Measurements from ENCODE around the gene IRF2.
A peak's percentile ranks its signal among the peaks of the same experiment; 100 is the strongest.

IRF2 gene

GRCh38 chr4:184450743-184451535 lies 23.4 kb downstream of the IRF2 start:
- no peak for DNase-seq (ENCODE audit: low read depth)

DNA sequence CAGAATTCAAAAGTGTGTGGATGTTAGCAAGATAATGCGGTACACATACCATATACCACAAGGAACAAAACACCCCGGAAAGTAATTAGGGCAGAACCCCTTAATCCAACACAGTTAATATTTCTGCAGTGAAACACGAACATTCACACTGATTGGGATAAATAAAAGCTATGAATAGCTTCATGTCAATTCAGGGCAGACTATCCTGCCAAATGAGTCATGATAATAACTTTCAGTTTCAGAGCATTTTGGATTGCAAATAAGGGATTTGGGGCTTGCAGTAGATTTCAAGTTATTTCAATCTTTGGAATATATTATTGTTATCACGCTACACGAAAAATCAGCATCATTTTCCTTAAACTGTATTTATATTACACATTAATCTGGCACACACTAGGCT lies 24.3 kb downstream of the IRF2 start:
- no peak for DNase-seq (ENCODE audit: low read depth)

DNA sequence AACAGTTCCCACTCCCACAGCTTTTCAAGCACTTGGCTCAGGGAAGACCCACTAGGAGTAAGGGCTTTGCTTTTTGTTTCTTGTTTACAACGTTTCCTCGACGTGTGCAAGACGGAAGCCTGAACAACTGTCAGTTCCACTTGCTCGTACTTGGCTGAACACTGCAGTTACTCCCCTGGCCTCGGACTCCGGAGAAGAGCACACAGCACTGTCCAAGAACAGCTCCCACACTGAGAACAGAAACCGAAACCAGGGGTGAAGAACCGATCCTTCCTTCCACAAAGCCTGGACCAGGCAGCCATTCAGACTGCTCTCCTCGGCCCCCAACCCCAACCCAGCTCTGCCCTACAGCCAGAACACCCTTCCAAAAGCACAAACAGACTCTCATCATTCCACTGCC lies 25.5 kb downstream of the IRF2 start:
- DNase-seq (ENCODE audit: low read depth) = no peak

DNA sequence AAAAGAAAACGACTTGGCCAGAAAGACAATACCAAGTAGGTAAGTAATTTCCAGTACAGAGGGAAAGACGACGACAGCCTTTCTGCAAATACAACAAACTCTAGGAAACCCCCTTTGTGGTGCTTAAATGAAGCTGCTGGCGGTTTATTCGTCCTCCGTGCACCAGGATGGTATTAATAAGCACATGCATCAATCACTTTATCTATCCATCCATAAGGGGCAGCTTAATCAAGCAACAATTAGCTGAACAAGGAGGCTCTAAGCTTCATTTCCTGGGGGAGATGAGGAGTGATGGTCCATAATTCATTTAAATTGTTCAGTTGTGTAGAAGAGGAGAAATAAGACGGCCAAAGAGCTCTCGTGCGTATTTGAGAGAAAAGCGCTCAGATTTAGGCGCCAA lies 26.2 kb downstream of the IRF2 start:
- DNase-seq (ENCODE audit: low read depth) = no peak

- no peak for DNase-seq (ENCODE audit: low read depth)
Measured at GRCh38 chr4:184447664-184448063, 26.7 kb downstream of the IRF2 start.

DNA sequence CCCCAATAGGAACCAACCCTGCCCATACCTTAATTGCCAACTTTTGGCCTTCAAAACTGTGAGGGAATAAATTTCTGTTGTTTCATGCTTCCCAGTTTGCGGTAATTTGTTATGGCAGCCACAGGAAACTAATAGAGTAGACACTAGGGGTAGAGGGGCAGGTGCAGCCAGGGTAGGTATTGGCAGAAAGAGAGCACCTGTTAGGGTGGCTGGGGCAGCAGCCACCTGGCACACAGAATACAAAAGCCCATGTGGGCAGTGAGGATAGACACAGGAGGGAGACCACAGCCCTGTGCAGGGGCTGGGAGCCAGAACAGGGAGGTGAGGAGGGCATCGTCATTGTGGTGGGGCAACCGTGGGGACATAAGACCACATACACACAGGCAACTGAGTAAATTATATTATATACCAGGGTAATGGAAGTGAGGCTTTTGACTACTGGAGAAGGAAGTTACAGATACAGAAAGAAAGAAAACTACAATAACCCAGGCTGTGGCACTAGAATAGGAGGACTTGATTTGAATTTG lies 28.2 kb downstream of the IRF2 start:
- DNase-seq (ENCODE audit: low read depth) = no peak

GRCh38 chr4:184444953-184445309 lies 29.4 kb downstream of the IRF2 start:
- DNase-seq (ENCODE audit: low read depth) = peak; percentile 31

- no peak for DNase-seq (ENCODE audit: low read depth)
Measured at GRCh38 chr4:184444215-184444952, 30.0 kb downstream of the IRF2 start.

- no peak for DNase-seq (ENCODE audit: low read depth)
Measured at GRCh38 chr4:184443318-184443717, 31.0 kb downstream of the IRF2 start.

- DNase-seq (ENCODE audit: low read depth) = no peak
Measured at GRCh38 chr4:184442314-184442635, 32.1 kb downstream of the IRF2 start.

DNA sequence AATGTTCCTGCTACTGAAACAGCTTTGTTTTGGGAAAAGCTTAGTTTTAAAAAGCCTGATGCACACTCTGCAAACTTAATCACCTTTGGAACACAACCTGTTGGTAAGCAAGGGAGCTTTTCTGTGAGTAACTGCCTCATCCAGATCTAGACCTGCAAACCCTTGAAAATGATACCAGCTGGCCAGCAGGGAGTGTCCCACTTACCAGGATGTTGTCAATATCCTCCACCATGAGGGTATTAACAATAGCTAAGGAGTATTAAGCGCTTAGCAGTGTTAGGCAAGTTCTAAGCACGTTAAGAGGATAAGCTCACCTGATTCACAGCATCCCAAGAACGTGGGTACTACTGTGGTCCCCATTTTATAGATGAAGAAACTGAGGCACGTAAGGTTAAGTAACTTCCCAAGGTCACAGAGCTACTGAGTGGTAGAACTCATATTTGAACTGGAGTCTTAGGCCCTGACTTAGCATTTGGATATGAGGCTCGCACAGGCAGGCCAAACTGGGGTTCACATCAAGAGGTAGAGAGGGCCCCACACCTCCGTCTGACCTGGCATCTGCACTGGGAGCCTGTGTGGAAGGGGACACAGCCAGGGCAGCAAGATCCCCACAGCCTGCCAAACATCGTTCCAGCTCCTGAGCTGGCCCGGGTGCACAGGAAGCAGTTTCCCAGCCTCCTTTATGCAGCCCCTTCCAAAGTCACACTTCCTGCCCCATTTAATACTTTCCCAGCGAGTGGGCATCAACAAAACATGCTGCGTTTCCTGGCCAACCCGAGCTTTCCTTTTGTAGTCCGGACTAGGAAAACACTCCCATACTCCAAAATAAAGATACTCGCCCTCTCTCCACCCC lies 32.7 kb downstream of the IRF2 start:
- DNase-seq (ENCODE audit: low read depth) = no peak

GRCh38 chr4:184440595-184441358 lies 33.6 kb downstream of the IRF2 start:
- no peak for DNase-seq (ENCODE audit: low read depth)

DNA sequence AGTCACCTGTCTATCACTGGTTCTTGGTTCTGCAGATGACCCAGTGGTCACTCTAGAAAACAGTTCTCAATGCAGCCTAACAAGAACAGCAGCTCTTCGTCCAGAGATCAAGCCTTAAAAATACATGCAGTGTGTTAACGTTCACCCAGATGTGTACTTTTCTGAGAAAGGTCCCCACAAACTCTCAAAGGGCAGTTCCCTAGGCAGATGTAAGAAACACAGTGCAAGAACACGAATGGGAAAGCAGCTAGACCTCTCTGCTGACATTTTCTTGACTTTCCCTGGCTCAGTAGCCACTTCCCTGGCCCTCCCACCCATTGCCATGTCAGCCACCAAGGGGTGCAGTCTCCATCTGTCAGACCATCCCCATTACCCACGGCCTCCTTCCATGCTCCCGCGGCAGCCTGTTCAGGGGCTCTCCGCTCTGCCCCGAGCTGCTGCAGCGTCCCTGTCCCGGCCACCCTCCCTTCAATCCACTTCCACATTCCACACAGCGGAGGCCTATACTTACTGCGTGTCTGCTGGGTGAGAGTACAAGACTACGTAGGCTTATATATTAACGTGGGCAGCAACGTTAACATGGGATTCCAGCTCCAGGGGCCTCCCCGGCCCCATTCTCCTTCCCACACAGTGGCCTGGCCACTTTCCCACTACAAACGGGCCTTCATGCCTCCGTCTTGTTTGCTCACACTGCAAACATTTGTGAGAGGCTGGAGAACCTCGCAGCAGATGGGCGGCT lies 34.3 kb downstream of the IRF2 start:
- DNase-seq (ENCODE audit: low read depth) = no peak

DNA sequence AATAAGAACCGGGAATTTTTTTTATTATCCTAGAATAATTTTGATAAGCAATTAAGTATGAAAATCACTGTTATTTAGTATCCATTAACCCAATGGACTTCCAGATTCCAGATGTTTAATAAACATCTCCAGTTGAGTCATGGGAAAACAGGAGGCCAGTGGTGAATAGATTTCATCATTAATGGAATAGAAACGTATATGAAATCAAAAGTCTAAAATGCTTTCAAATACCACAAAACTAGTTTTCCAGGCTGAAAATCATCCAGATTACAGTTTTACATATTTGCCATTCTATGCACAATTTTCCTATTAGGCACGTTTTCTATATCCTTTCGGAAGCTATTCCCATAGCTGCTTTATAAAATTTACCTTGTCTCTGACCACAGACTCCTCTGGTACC lies 35.0 kb downstream of the IRF2 start:
- DNase-seq (ENCODE audit: low read depth) = no peak

DNA sequence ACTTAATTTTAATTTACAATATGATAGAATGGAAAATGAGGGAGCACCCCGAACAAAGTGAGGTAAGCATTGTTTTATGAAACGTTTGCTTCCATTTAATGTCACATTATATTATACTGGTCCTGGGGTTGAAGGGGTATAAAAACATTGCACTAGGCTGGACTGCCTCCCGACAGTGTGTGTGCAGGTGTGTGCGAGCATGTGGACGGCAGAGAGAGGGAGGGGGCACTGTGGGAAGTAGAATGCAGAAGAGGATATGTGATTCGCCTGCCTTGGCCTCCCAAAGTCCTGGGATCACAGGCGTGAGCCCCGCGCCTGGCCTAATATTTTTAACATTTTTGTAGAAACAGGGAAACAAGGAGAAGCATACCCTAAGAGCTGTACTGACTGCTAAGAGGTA lies 36.0 kb downstream of the IRF2 start:
- DNase-seq (ENCODE audit: low read depth) = no peak

DNA sequence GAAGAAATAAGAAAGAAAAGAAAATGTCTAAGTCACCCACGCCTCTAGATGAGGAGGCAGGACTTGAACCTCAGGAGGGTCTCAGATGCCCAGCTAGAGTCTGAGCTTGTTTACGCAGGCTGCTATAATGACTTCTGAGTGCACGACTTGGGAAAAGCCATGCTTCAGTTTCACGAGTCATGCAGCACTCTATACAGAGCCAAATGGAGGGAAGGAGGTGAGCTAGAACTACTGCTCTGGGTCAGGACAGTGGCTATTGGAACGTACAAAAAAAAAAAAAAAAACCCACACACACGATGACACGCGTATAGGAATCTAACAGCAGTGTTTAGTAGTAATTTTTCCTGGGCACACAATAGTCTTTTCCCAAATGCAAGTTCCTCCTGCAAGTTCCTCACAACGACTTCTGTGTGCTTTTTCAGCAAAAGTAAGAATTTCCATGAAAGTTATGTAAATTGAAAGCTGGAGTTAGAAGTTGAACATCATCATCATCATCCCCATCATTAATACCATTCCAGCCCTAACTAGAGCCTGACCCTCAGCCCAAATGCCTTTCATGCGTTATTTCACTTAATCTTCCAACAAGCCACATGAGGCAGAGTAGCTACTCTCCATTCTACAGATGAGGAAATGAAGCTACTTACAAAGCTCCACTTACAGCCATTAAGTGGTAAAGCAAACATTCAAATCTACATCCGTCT lies 36.6 kb downstream of the IRF2 start:
- DNase-seq (ENCODE audit: low read depth) = no peak

DNA sequence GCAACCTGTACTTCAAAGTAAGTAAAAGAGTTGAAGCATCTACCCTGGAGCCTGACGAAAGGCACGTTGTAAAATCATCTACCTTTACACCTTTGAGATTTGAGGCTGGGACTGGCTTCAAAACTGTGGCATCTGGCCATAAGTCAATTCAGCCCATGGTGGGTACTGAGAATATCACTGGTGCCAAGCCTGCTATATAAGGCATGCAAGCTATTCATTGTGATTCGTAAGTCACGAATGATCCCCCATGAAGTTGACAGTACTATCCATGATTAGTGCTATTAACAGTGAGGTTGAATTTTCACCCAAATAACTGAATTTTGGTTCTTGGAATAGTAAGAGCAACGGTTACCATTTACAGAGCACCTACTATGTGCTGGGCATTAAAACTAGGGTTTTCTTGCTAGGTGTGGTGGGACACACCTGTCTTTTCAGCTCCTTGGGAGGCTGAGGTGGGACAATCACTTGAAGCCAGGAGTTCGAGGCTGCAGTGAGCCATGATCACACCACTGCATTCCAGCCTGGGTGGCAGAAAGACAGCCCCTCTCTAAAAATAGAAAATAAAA lies 39.8 kb downstream of the IRF2 start:
- DNase-seq (ENCODE audit: low read depth) = no peak

- no peak for DNase-seq (ENCODE audit: low read depth)
Measured at GRCh38 chr4:184434021-184434420, 40.3 kb downstream of the IRF2 start.

DNA sequence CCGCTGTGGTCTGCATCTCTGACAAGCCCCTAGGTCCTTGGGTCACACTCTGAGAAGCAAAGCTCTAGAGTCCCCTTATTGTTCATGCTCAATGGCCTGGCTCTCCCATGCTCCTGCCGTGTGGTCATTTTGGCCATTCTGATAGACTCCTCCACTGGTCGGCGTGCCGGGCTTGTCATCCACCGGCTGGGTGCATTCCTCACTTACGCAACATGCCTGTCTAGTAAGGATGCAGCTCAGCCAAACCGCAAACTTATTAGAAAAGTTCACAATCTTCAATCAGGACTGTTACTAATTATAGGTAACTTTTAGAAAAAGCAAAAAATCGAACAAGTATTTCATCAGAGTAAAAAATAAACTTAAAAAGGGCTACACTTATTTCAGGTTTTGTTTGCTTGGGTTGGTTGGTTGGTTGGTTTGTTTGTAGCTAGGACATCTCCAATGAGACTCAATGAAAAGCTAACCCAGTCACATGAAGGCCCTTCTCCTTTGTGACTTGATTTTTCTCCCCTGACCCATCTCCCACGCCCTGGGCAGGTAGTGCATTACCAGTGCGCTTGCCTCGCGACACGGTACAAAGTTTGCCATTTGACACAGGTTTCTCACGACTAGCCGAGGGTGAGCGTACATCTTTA lies 41.0 kb downstream of the IRF2 start:
- DNase-seq (ENCODE audit: low read depth) = no peak

Measured in activated T-cell treated with anti-CD3 and anti-CD28 coated beads for 24 hours (primary cell).